Ectodermal cell (in vitro differentiated cells): Measurements from ENCODE around the gene FABP2.
"Not testable (repeated sequence)": the region's sequence is repeated elsewhere in the genome, so short reads cannot be mapped to it uniquely, and the experiment has no call there.

Experiments used
- H3K27ac ChIP-seq: 2 replicates; pipeline ENCODE4 v1.7.0; 2013; ENCODE audit warnings: mild to moderate bottlenecking, low read depth, low read length; ENCODE audit not compliant: insufficient read depth, poor library complexity, severe bottlenecking
- H3K27me3 ChIP-seq: 2 replicates; pipeline ENCODE4 v1.7.0; 2013; ENCODE audit warnings: mild to moderate bottlenecking, low read length; ENCODE audit not compliant: insufficient read depth, control insufficient read depth, poor library complexity, severe bottlenecking
- H3K36me3 ChIP-seq: one replicate; pipeline ENCODE4 v1.7.0; 2013; ENCODE audit warnings: low read length; ENCODE audit not compliant: control insufficient read depth, insufficient read depth
- H3K4me1 ChIP-seq: one replicate; pipeline ENCODE4 v1.7.0; 2013; ENCODE audit warnings: low read length; ENCODE audit not compliant: control insufficient read depth, insufficient read depth
- H3K4me3 ChIP-seq: 2 replicates; pipeline ENCODE4 v1.7.0; 2013; ENCODE audit warnings: low read depth, low read length, control low read depth; ENCODE audit not compliant: insufficient read depth
- H3K9me3 ChIP-seq: 2 replicates; pipeline ENCODE4 v1.7.0; 2013; ENCODE audit warnings: mild to moderate bottlenecking, low read length, moderate library complexity; ENCODE audit not compliant: control insufficient read depth
- WGBS, 2 experiments: methylation state at CpG; one replicate each; pipeline ENCODE4 v1.1.7; 2013; ENCODE audit warnings: missing lambda C conversion rate in 2 of 2; 5-methylcytosine and 5-hydroxymethylcytosine counted together

FABP2 gene

DNA sequence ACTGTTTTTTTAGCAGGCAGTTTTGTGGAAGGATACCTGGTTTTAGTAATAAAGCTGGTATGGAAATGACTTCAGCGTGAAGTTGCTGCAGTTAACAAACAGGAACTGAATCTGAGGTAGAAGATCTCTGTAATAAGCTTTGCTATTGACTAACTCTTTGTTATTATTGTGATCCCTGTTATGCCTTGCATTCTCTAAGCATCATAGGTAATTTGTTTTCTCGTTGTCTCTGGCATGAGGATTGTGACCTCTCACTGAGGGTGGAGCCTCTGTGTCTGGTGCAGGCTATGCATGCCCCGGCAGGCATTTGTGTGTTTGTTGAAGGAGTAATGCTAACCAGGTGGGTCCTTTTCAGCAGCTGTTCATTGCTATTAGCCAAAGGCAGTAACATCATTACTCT is 31.4 kb upstream of the FABP2 start:
- H3K36me3 ChIP-seq, H3K27me3 ChIP-seq, H3K27ac ChIP-seq, H3K4me3 ChIP-seq, H3K9me3 ChIP-seq, H3K4me1 ChIP-seq: not testable (repeated sequence)
- WGBS, 2 experiments = 75 to 88% methylated on average over 1 to 2 of the region's 3 CpGs

- not testable (repeated sequence) for H3K27ac ChIP-seq, H3K9me3 ChIP-seq, H3K4me3 ChIP-seq, H3K27me3 ChIP-seq, H3K36me3 ChIP-seq, H3K4me1 ChIP-seq
- WGBS, 2 experiments = no CpG with 5 or more reads among the region's 1 CpG
These were observed 26.2 kb upstream of the FABP2 start for GRCh38 chr4:119348169-119348568.

DNA sequence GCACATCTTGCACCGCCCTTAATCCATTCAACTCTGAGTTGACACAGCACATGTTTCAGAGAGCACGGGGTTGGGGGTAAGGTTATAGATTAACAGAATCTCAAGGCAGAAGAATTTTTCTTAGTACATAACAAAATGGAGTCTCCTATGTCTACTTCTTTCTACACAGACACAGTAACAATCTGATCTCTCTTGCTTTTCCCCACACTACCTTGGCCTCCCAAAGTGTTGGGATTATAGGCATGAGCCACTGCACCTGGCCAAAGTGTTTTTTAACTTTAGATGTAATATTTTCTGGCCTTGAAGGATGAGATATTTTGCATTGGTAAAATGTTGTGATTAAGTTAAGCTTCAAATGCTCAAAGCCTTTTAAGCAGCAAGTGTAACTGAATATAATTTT is 21.4 kb upstream of the FABP2 start:
- H3K9me3 ChIP-seq, H3K27me3 ChIP-seq, H3K4me3 ChIP-seq, H3K4me1 ChIP-seq, H3K36me3 ChIP-seq, H3K27ac ChIP-seq: not testable (repeated sequence)
- no CpG with 5 or more reads among the region's 2 CpGs for WGBS, 2 experiments

GRCh38 chr4:119339895-119340294 is 18.0 kb upstream of the FABP2 start:
- H3K9me3 ChIP-seq, H3K4me3 ChIP-seq, H3K27ac ChIP-seq, H3K36me3 ChIP-seq, H3K4me1 ChIP-seq, H3K27me3 ChIP-seq: not testable (repeated sequence)

- Histone ChIP-seq H3K27ac (no peak overlapping the region), H3K9me3 (no peaks in the 10 kb centered on the region), H3K27me3 (no peaks in the 10 kb centered on the region), H3K4me3 (no peak overlapping the region), H3K36me3 (no peaks in the 10 kb centered on the region), H3K4me1 (no peaks in the 10 kb centered on the region)
- WGBS, 2 experiments = 85 to 89% methylated on average over 1 of the region's 1 CpG
These were observed 15.1 kb upstream of the FABP2 start for GRCh38 chr4:119337010-119337409.

DNA sequence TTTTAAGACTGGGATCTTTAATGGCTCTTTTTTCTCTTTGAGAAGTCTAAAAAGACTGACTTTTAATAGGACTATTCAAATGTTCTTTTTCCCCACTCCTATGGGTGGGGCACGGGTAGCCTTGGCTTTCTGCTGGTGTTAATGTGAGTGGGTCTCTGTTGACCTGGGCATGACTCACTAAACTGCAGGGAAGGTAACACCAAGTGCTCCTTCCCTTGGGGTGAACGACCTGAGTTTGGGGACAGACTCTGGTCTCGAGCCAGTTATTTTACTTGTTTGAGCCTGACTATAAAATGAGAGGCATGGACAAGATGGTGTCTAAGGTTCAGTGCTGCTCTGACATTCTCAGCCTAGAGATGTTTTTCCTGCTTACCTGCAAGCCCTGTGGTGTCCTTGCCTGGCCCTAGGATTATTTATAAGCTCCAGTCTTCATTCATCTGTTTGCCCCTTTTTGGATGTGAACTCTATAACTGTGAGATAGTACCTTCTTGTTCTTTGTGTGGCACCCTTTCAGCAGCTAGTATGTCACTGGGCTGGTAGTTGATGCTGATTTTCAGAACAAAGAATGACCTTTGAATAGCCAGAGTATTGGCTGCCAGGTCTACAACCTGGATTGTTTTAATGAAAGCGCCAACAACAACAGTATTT is 14.5 kb upstream of the FABP2 start:
- not testable (repeated sequence) for H3K9me3 ChIP-seq, H3K27ac ChIP-seq, H3K36me3 ChIP-seq, H3K4me3 ChIP-seq, H3K4me1 ChIP-seq, H3K27me3 ChIP-seq
- 85 to 88% methylated on average over 3 of the region's 4 CpGs for WGBS, 2 experiments

GRCh38 chr4:119329835-119330620 is 8.1 kb upstream of the FABP2 start:
- Histone ChIP-seq H3K4me3 (no peak overlapping the region), H3K27me3 (no peaks in the 10 kb centered on the region), H3K4me1 (no peaks in the 10 kb centered on the region), H3K36me3 (no peaks in the 10 kb centered on the region), H3K27ac (no peak overlapping the region), H3K9me3 (no peaks in the 10 kb centered on the region)
- 87 to 94% methylated on average over 2 of the region's 2 CpGs for whole genome bisulfite sequencing, 2 experiments

DNA sequence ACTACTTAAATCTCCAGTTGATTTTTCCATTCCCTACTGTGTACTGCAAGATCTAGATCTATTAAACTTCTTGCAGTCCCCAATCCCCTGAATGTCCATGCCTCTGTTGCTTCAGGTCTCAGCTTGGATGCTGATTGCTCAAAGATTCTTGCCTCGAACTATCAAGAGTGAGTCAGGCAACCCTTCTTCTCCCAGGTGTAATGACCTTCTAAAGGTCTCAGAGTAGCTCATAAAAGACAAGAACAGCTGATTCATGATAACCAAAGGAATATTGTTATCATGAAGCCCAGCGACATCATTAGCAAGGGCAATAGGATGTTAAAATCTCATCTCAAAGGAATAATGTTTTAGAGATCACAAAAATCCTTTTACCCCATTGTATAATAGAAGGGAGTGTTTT is 6.8 kb upstream of the FABP2 start:
- H3K27me3 ChIP-seq = no peaks in the 10 kb centered on the region
- H3K9me3 ChIP-seq = no peaks in the 10 kb centered on the region
- 89% methylated on average over 1 to 2 of the region's 2 CpGs for WGBS, 2 experiments
- no peak overlapping the region for H3K27ac ChIP-seq
- H3K36me3 ChIP-seq = no peaks in the 10 kb centered on the region
- H3K4me1 ChIP-seq = no peaks in the 10 kb centered on the region
- no peak overlapping the region for H3K4me3 ChIP-seq

DNA sequence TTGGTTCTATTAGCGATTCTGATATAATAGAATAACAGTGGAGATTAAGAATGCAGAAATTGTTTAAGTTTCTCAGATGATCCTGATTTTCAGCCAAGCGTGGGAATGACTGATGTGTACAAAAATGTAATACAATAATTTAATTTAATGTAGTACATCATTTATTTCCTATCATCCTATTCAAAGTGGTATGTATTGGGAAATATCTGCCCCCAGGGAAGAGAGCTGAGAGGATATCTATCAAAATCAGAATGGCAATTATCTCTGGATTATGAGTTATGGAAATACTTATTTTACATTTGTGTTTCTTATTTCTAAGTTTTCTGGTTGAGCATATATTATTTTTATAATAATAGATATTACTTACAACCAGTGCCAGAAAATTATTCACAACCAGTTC is 3.9 kb downstream of the FABP2 start:
- no peaks in the 10 kb centered on the region for H3K27me3 ChIP-seq

GRCh38 chr4:119315036-119315435 is 6.9 kb downstream of the FABP2 start:
- Histone ChIP-seq H3K4me1 (no peaks in the 10 kb centered on the region), H3K4me3 (no peak overlapping the region), H3K27ac (no peak overlapping the region), H3K9me3 (no peaks in the 10 kb centered on the region), H3K36me3 (no peaks in the 10 kb centered on the region), H3K27me3 (no peaks in the 10 kb centered on the region)
- 88 to 100% methylated on average over 1 to 2 of the region's 2 CpGs for WGBS, 2 experiments

More for the DNA sequence above, 3.9 kb downstream of the FABP2 start:
- Histone ChIP-seq H3K36me3 (no peaks in the 10 kb centered on the region), H3K9me3 (no peaks in the 10 kb centered on the region), H3K4me1 (no peaks in the 10 kb centered on the region), H3K4me3 (no peak overlapping the region), H3K27ac (no peak overlapping the region)
- 87 to 100% methylated on average over 1 of the region's 2 CpGs for WGBS, 2 experiments
